ENCODE measurements around the gene NCOA5.

Gene NCOA5

DNA sequence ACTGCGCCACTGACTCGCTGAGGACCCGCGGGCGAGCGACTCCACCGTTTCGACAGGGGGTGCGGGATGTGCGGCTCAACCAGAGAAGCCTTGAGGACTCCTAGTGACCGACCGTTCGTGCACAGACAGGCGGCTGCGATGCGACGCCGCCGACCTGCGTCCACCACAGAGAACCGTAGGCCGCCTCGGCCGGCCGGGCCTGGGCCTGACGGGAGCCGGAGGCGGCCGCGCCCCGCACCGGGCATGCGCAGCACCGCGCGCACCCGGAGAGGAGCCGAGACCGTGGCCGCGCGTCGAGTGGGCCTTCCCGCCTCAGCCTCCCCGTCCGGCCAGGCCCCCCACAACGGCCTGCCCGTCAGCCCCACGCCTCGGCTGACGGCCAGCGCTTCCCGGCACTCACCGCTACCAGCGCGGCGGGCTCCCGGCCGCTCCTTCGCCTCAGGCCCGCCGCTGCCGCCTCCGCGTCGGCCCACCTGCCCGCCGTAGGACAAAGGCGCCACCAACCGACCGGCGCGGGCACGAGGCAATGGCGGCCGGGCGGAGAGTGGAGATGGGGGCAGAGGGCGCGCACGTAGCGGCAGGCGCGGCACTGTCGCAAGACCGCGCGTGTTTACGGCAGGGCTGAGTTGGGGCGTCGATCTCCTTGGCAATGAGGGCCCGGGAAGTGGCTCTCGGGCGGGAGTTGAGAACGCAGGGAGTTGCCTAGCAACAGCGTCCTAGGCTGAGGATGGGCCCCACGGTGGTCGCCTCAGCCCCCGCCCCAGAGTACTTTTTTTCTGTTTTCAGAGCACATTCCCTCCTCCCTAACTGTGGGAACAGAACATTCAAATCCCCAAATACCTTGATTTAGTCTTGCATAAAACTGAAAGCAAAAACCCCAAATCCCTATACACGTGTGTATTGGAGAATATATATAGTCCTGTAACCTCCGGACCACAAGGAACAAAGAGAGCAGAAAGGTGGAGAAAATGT is at the start of gene NCOA5:
Gene NCOA5 (minus strand): TSS at position 546 of the 972 bp plus-strand sequence. CDS start 10,538 bp downstream, outside the sequence.
- peak; percentile 97 for DNase-seq

DNA sequence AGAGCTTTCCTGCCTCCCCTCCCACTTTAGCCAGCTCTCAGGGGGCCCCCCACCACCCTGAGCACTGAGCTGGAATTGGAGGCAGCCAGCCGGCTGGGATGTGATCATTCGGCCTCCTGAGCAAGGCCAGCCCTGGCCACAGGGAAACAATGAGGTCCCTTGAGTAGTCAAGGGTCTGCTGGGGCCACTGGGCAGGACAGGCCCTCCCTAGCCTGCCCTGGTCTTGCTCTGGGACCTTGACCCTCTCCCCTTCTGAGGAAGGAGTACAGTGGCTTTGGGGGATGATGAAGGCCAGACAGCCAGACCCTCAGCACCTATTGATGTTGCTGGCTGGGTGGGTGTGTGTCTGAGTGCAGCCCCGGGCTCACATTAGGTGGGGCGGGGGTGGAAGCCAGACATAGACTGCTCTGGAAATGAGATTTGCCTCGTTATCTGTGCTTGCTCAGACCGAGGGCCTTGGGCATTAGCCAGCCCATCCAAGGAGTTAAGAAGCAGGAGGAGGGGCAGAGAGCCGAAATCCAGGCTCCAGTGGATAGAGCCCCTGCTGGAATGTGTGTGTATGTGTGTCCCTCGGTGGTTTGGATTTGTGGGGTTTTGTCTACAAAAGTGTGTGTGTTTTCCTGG is 49.6 kb upstream of the NCOA5 start:
- DNase-seq: no peak

DNA sequence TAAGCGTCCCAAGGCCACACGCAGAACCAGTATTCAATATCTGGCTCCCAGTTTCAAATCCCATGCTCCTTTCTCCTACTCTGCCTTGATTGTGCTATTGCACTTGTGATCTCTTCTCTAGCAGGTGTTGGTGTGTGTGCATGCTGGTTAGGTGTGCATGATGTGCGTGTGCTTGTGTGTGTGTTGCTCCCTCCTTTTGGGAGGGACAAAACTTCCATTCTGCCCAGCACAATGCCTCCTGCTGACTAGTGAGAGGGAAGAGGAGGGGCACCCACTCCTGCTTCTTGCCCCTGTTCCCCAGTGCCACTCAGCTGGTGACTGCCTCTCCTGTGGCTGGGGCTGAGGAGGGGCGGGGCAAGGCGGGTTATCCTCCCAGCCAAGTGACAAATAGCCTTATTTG is 48.1 kb upstream of the NCOA5 start:
- DNase-seq: no peak

DNA sequence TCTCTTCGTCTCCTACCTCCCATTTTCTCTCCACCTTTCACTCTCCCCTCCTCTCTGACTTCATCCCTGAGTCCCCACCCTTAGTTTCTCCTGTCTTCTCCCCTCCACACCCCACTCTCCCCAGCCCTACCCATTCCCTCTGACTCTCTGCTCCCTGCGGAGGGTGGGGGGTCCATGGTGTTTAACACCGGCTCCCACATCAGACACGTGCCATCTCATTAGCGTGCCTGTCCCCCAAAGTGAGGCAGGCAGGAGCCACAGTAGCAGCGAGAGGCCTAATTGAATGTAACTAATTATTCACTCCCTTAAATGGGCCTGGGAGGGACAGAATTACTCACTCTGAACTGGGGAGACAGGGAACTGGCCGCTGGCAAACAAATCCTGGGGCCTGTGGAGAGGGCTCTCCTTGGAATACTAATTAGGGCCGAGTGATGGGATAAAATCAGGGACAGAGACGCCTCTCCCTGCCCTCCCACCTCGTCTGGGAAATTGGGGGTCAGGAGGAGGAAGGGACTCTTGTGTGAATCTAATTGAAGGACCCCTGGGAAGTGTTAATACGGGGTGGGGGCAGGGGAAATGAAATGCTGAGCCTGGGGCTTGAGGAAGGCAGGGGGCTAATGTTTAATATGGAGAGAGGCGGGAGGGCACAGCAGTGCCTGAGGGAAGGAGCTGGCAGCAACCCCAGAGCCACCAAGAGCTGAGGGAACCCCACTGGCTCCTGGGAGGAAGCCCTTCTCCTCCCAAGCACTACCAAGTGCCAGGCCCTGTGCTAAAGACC is 46.3 kb upstream of the NCOA5 start:
- no peak for DNase-seq

DNA sequence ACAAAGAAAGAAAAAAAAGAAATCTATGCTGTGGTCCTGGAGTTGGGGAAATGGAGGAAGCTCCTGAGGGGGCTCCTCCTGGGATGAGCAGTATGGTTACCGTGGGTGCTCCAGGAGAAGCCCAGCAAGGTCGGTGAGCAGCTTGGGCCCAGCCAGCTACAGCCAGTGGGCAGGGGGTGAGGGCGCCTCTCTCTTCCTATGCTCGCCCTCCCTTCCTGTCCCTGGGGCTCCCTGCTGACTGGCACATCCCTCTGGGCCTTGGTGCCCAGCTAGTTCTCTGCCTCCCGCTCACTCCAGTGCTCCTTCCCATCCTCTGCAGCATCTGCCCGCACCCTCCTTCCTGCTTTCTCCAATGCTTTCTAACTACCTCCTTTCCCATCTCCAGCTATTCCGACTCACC is 45.0 kb upstream of the NCOA5 start:
- DNase-seq: no peak

DNA sequence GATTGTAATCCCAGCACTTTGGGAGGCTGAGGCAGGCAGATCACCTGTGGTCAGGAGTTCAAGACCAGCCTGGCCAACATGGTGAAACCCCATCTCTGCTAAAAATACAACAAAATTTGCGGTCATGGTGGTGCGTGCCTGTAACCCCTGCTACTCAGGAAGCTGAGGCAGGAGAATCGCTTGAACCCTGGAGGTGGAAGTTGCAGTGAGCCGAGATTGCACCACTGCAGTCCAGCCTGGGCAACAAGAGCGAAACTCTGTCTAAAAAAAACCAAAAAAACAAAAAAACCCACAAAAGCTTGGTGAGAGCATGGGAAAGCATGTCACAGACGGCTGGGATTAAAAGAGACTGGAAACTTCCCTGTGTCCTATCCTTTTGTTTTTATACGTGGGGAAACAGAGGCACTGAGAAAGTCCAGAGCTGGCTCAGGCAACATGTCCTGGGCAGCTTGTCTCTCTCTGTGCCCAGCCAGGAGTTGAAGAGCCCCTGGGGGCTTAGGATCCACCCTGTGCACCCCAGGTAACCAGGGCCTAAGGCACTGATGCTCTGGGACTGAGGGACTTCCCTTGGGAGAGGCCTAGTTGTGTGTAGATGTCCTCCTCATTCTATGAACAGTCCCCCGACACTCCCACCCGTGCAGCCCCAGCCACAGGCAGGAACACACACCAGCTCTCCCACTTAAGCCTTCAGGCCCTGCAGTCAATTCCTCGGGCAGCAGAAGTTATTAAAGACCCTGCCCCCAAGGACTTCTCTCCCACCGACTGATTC is 44.3 kb upstream of the NCOA5 start:
- DNase-seq: no peak

DNA sequence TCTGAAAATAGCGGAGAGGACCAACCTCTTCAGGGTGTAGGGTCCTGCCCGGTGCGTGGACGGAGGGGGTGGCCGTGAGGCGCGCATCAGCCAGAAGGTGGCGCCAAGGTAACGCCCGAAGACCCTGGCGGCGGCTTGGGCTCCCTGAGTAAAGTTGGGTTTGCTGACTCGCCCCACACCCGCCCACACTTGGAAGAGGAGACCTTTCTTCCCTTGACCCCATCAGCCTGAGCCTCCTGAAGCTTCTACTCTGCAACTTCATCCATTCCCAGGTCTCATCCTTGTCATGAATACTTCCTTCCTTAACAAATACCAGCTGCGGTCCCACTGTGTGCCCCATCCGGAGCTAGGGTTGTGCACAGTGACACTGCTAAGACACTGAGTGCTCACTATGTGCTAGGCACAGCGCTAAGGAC is 43.0 kb upstream of the NCOA5 start:
- peak; percentile 82 for DNase-seq

DNA sequence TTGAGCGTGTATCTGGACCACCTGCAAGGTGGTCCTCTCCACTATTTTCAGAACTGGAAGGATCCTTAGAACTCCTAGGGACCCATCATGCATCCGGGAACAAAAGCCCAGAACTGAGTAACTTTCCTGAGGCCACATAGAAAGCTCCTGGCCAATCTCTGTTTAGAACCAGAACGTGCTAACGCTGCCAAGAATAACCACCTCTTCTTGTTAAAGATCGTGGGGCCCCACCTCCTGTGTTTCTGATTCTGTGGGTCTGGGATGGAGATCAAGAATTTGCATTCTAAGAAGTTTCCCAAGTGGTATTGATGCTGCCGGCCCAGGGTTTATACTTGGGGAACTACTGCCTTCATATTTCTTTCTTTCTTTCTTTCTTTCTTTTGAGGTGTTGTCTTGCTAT is 41.6 kb upstream of the NCOA5 start:
- DNase-seq: no peak

DNA sequence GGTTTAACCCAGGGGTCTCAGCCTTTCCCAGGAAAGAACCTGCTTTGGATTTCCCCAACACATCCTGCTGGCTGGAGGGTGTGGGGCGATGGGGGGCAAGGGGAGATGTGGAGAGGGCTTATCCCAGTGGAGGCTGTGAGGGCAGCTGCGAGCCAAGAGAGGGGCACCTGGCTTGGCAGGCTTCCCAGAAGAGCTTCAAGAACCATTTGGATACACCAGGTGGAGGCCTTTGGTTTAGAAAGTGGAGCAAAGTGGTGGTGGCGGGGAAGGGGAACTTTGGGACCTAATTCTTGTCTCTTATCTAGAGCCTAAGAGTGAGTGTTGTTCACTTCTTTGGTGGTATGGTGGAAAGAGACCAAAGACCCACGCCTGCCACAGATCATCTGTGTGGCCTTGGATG is 40.8 kb upstream of the NCOA5 start:
- DNase-seq: no peak

DNA sequence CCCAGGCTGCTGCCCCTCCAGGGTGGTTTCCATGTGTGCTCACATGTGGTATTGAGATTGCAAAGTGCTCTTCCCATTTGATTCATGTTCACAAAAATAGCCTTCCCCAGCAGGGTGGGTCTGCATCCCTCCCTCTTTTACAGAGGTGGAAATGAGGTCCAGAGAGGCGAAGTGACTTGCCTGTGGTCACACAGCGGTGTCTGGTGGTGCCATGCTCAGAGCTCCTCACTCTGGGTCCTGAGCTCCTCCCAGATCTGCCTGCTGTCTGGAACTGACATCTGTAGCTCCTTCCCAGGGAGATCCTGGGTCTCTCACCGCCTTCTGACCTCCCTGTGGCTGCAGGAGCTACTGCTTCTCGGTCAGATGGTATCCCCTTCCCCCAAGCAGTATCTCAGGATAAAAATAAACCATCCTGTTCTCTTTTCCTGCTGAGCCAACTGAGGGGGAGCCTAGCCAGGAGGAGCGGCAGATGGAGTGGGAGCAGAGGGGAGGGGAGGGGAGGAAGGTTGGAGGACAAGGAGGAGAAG is 40.3 kb upstream of the NCOA5 start:
- DNase-seq: no peak

DNA sequence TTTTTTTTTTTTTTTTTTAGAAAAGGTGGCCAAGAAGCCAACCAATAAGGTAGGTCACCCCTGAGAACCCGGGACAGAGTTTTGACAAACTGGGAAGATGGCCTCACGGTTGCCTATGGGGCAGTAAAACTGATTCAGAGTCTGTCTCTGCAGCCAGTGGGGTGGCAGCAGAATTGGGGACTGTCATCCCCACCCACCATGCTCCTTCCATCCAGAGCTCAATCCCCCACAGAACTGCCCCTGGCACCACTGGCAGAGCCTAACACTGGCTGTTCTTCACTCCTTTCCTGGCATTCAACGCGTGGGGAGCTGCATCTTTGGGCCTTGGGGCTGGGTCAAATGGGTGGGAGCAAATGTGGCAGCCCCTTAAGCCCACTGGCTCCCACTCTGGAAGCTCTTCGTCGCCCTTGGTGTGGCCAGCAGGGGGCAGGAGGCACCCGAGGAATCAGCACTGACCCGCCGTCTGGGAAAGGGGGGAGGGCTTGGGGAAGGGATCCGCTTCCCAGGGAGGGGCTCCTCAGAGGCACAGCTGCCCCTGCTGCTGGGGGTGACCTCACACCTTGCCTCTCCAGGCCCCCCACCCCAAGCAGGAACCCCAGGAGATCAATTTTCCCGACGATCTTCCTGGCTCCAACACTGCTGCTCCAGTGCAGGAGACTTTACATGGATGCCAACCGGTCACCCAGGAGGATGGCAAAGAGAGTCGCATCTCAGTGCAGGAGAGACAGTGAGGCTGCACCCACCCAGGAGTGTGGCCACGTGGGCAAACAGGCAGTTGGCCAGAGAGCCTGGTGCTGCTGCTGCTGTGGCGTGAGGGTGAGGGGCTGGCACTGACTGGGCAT is 38.8 kb upstream of the NCOA5 start:
- no peak for DNase-seq

DNA sequence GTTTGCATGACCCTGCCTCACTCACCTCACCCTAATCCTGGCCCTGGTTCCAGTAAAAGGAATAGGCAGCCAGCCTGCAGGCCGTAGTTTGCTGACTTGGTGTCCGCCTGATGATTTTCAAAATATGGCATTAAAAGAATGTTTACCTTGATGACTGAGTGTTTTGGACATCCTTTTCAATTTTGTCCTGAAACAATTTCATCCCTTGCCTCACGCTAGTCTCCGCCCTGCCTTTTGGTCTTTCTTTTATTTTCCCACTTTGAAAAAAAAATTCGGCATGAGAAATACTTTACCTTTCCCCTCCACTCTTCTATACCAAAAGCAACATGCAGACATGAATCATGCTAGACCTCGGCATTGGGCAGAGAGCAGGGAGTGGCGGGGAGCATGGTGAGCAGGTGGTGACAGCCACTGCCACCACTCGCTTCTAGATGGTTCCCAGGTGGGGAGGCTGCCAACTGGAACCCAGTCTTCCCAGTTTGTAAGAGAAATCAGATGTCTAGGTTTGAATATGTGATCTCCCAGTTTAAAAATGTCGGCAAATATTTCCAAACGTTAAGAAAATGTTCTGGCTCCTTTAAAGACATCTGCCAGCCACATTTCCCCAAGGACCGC is 37.7 kb upstream of the NCOA5 start:
- DNase-seq: no peak

DNA sequence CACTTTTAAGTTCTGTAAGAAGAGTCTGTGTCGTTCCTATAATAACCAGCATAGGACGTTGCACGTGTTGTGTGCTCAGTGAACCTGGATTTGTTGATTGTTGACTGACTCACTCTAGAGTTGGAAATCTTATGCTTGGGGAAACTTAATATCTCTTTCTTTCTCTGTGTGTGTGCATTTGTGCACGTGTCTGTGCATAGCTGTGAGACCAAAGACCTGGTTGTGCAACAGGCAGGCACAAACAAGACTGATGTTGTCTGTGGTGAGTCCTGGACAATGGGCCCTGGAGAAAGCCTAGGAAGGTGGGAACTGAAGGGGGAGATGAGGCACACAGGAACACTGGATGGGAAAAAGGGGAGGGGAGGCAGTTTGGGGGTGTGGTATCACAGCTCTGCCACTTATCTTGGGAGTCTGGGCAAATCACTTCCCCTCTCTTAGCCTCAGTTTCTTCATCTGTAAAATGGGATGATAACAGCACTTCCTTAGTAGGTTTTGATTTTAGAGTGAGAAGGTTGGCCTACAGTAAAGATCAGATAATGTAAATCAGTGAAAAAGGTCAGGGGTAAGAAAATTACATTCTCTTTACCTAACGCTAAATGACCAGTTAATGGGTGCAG is 36.8 kb upstream of the NCOA5 start:
- no peak for DNase-seq

DNA sequence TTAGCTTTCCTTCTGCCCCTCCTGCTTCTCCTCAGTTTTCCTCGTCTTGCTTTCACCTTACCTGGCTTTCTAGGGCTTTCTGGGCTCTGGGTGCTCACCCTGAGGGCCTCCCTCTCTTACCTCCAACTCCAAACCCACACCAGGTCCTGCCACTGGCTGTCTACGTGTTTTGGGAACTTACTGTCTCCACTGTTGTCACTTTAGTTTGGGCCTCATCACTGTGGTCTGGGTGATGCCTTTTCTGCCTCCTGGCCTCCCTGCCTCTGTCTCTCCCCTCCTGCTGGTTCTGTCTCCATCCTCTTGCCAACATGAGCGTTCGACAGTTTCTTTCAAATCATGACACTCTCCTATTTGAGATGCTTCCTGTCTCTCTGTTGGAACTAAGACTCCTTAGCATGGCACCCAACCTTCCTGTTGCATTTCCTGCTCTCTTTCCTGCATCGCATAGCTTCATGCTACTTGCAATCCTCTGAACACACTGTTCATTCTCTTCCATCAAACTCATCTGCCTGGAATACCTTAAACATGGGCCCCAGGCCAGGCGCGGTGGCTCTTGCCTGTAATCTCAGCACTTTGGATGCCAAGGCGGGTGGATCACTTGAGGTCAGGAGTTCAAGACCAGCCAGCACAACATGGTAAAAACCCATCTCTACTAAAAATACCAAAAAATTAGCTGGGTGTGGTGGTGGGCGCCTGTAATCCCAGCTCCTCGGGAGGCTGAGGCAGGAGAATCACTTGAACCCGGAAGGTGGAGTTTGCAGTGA is 33.9 kb upstream of the NCOA5 start:
- no peak for DNase-seq

DNA sequence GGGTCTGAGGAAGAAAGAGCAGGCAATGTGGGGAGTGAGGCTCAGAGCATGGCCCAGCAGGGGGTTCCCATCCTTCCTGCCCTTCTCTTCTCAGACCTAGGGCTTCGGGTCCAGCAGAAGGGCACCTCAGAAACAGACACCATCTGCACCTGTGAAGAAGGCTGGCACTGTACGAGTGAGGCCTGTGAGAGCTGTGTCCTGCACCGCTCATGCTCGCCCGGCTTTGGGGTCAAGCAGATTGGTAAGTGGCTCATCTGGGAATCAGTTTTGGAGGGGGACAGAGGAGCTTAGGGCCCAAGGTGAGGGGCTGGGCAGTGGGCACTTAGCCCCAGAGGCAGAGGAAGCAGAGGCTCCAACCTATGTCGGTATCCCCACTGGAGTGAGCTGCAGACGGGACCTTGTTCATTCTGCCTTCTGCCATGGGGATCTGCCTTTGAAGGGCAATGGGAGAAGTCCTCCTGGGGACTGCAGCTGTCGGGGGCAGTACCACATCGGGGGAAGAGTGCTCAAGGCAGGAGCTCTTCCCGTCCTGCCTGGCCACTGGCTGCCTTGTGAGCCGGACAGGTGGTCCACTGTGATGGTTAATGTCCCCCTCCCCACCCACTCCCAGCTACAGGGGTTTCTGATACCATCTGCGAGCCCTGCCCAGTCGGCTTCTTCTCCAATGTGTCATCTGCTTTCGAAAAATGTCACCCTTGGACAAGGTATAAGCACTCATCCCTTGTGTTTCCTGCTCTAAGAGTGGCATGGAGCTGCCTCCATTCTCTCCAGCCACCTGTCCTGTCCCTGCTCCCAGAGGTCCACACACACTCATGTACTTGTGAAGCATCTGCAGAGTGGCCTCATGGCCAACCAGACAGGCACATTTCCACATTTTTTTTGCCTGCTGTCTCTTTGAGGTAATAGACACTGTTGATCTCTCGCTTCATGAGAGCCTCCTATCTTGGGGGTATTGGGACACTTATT is 33.0 kb upstream of the NCOA5 start:
- DNase-seq: no peak

DNA sequence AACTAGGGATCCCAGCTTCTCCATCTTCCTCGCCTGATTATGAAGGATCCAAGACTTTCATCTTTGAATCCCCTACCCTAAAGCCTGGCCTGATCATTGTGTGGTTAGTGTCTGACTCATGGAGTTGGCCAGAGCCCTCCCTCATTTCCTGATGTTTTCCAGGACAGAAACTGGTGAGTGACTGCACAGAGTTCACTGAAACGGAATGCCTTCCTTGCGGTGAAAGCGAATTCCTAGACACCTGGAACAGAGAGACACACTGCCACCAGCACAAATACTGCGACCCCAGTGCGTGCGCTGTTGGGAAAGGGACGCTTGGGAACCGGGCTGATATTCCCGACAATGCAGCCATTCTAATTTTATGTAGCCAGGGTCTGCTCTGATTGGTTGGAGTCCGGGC is 32.3 kb upstream of the NCOA5 start:
- no peak for DNase-seq

DNA sequence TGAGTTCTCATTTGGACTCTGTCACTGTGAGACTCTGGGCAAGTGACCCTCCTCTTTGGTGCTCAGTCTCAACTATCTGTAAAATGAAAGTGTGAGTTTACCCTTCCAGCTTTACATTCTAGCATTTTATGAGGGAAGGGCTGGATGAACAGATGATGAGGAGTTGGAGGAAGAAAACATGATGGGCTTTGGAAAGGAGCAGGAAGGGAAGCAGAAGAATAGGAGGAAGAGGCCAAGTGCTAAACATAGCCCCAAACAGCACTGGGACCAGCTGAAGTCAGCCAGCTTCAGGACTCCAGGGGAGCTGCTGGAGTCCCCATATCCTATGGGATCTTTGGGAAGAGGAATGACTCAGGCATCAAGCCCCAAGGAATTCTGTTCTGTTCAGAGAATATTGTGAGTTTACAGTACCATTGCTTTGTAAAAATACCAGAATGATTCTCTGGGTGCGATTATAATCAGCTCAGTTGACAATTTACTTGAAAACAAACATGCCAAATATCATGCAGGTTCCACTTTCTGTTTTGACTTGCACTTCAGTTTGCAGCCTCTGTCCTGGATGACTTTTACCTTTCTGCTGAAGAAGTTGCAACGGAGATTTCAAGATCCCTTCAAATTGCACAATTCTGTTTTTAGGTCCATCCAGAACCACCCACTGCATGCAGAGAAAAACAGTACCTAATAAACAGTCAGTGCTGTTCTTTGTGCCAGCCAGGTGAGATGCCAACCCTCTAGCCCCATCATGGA is 31.6 kb upstream of the NCOA5 start:
- DNase-seq: no peak

DNA sequence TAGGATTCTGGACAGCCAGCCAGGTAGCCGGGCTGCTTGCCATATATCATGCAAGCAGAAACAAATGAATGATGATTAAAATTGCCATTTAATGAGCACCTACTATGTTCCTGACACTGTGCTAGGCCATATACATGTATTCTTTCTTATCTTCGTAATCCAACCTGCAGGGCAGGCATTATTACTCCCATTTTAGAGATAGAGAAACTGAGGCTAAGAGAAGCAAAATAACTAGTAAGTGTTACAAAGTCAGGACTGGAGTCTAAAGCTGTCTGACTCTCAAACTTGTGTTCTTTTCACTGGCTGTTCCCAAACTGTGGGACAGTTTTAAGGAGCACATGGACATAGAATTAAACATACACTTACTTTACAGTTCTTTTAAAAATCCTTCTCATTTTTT is 30.4 kb upstream of the NCOA5 start:
- DNase-seq: no peak
